ENCODE measurements around the gene GNAL. TPM values are rescaled to one million over a fixed set of nuclear protein-coding genes. Genes with fewer than 3 reads are reported as not detected.

GNAL gene
- total RNA-seq, 1 donor from 2014 or later: 5.6 TPM

DNA sequence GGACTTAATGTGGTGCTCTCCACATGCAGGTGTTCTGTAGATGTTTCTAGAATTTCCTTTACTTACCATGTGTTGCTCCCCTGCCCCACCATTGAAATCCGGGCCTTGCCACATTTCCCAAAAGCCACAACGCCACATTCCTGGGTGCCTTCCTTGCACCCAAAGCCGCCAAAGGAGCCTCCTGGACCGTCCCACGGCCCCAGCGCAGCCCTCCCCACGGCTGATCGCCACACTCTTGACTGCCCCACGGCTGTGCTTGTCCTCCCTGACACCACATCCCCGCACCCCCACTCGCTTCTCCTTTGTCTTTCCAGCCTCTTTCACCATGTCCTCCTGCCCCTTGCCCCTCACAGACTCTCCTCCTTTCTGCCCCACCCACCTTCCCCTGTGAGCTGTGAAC lies 121.9 kb downstream of the GNAL start:
- DNase-seq (no peak), ATAC-seq (no peak)
- Histone ChIP-seq H3K27ac (no peak overlapping the region), H3K4me1 (no peaks in the 10 kb centered on the region), H3K27me3 (ENCODE audit: low read depth) (no peaks in the 10 kb centered on the region), H3K4me3 (no peak overlapping the region), H3K36me3 (no peaks in the 10 kb centered on the region), H3K9me3 (no peaks in the 10 kb centered on the region)
- TF ChIP-seq, protein P1, sequence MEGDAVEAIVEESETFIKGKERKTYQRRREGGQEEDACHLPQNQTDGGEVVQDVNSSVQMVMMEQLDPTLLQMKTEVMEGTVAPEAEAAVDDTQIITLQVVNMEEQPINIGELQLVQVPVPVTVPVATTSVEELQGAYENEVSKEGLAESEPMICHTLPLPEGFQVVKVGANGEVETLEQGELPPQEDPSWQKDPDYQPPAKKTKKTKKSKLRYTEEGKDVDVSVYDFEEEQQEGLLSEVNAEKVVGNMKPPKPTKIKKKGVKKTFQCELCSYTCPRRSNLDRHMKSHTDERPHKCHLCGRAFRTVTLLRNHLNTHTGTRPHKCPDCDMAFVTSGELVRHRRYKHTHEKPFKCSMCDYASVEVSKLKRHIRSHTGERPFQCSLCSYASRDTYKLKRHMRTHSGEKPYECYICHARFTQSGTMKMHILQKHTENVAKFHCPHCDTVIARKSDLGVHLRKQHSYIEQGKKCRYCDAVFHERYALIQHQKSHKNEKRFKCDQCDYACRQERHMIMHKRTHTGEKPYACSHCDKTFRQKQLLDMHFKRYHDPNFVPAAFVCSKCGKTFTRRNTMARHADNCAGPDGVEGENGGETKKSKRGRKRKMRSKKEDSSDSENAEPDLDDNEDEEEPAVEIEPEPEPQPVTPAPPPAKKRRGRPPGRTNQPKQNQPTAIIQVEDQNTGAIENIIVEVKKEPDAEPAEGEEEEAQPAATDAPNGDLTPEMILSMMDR (IDR thresholded peaks at IDR 0.05): no peak
- intact Hi-C loops (cut with DNase I): no loop called here

DNA sequence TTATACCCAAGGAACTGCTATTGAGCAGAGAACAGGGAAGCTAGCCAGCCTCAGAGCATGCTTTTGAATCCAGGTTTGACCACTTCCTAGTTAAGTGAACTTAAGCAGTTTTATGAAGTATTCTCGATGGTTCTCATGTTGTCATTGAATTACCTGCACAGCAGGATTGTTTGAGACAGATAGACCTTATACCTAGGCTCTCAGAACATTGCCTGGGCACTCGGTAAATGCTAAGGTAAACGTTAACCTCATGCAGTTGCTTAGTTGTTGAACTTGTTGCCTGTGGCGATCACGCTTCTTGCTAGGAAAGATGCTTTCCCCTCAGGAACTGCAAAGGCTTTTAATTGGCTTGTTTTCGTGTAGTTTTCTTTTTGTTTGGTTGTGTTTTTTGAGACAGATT lies 128.2 kb downstream of the GNAL start:
- ATAC-seq: peak; percentile 93 to 94
- H3K27ac ChIP-seq: no peak overlapping the region
- TF ChIP-seq, protein P1 (IDR thresholded peaks at IDR 0.05): no peak
- no peaks in the 10 kb centered on the region for H3K36me3 ChIP-seq
- no peak overlapping the region for H3K4me3 ChIP-seq
- H3K27me3 ChIP-seq (ENCODE audit: low read depth): no peaks in the 10 kb centered on the region
- H3K4me1 ChIP-seq: no peaks in the 10 kb centered on the region
- intact Hi-C loops (cut with DNase I): no loop called here
- H3K9me3 ChIP-seq: no peaks in the 10 kb centered on the region
- DNase-seq: no peak

DNA sequence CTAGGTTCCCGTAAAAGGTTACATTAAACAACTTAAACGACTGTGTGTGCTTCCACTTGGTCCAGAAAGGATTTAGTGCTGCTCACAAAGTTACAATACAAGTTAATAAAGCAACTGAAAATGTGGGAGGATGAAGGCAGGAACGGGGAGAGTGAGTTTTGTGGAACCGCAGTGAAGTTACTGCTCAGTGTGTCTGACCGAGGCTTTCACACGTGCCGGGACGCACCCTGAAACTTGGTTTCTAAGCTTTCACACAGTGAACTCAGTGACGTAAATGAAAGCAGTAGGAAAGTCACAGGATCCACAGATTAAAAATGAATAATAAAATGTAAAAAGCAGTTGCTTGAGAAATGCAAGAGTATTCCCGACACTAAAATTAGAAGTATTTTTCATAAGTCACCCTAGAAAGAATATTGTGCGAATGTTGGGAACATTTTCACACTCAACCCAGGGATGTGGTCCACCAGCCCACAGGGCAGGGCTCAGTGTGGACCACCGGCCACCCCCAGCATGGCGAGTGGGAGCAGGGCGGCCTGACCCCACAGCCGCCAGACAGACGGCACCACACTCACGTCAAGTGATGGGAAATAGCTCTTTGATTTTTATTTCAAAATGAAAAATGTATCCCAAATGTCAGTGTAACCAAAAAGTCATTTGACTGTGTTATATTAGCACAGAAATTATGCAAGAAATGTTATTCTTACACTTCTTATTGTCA lies 129.6 kb downstream of the GNAL start:
- DNase-seq: no peak
- Histone ChIP-seq H3K4me1 (no peaks in the 10 kb centered on the region), H3K27me3 (ENCODE audit: low read depth) (no peaks in the 10 kb centered on the region), H3K4me3 (no peak overlapping the region), H3K36me3 (no peaks in the 10 kb centered on the region), H3K27ac (no peak overlapping the region), H3K9me3 (no peaks in the 10 kb centered on the region)
- TF ChIP-seq, protein P1 (IDR thresholded peaks at IDR 0.05): no peak
- intact Hi-C loops (cut with DNase I): no loop called here
- no peak for ATAC-seq

DNA sequence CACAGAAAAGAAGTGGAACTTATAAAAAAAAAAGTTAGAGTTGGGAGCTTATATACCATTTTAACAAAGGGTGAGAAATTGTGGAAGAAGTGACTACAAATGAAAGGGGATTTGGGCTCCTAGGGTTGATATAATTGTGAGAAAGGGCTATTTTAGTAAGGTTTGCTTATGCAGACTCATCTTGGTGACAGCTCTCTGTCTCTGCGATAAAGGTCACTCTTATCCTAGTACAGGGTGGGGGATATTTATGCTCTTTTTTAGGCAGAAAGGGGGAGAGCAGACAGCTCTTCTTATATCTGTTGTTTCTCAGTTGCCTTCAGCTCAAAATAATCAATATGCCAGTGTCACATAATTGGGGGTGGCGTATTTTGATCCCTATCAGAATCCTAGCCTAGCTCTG lies 130.9 kb downstream of the GNAL start:
- intact Hi-C loops (cut with DNase I): no loop called here
- Histone ChIP-seq H3K27me3 (ENCODE audit: low read depth) (no peaks in the 10 kb centered on the region), H3K9me3 (no peaks in the 10 kb centered on the region), H3K36me3 (no peaks in the 10 kb centered on the region), H3K4me1 (no peaks in the 10 kb centered on the region), H3K4me3 (no peak overlapping the region), H3K27ac (no peak overlapping the region)
- TF ChIP-seq, protein P1 (IDR thresholded peaks at IDR 0.05): no peak
- no peak for DNase-seq
- no peak for ATAC-seq

DNA sequence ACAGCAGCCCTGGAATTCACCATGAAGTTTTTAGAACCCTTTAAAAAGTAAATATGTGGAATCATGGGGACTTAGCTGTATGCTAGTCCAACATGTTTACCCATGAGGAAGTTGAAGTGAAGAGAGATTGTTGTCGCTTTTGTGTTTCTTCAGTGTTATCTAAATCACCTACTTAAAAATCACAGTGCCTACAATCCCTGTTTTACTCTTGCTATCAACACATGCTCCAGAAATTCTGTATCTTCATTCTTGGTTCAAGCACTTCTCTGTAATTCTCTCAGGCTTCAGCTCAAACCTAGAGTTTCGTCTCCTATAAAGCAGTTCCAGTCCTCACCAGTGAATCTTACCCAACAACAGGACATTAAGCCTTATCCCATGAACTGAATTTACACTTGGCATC lies 131.6 kb downstream of the GNAL start:
- Histone ChIP-seq H3K36me3 (no peaks in the 10 kb centered on the region), H3K4me1 (no peaks in the 10 kb centered on the region), H3K27ac (no peak overlapping the region), H3K9me3 (no peaks in the 10 kb centered on the region), H3K27me3 (ENCODE audit: low read depth) (no peaks in the 10 kb centered on the region), H3K4me3 (no peak overlapping the region)
- TF ChIP-seq, protein P1 (IDR thresholded peaks at IDR 0.05): no peak
- no peak for DNase-seq
- intact Hi-C loops (cut with DNase I): no loop called here
- no peak for ATAC-seq

Measured in lower lobe of right lung (tissue), 2 donors.